Parathyroid adenoma (tissue), 2 donors: ENCODE data around the gene KDM5B.
"Not testable (repeated sequence)": the region's sequence is repeated elsewhere in the genome, so short reads cannot be mapped to it uniquely, and the experiment has no call there.

Experiments used
- H2AFZ ChIP-seq: fragments of 300-600 bp; sonication (generic); one replicate; pipeline ENCODE4 v1.7.0; 2017; ENCODE audit warnings: antibody characterized with exemption, mild to moderate bottlenecking
- H3K27ac ChIP-seq: fragments of 300-600 bp; sonication (generic); one replicate; pipeline ENCODE4 v1.7.0; 2017
- H3K27me3 ChIP-seq: fragments of 300-600 bp; sonication (generic); one replicate; pipeline ENCODE4 v1.7.0; 2017; ENCODE audit warnings: low read length; ENCODE audit not compliant: control insufficient read depth, insufficient read depth
- H3K36me3 ChIP-seq: fragments of 300-600 bp; sonication (generic); one replicate; pipeline ENCODE4 v1.7.0; 2017; ENCODE audit warnings: low read length; ENCODE audit not compliant: control insufficient read depth, insufficient read depth
- H3K4me1 ChIP-seq: fragments of 300-600 bp; sonication (generic); one replicate; pipeline ENCODE4 v1.7.0; 2017; ENCODE audit warnings: control low read depth
- H3K4me2 ChIP-seq: fragments of 300-600 bp; sonication (generic); one replicate; pipeline ENCODE4 v1.7.0; 2017; ENCODE audit warnings: low read length
- H3K4me3 ChIP-seq: fragments of 300-600 bp; sonication (generic); one replicate; pipeline ENCODE4 v1.7.0; 2017; ENCODE audit warnings: low read depth, low read length
- H3K79me2 ChIP-seq: fragments of 300-600 bp; sonication (generic); one replicate; pipeline ENCODE4 v1.7.0; 2017; ENCODE audit warnings: control low read depth
- H3K9ac ChIP-seq: fragments of 300-600 bp; sonication (generic); one replicate; pipeline ENCODE4 v1.7.0; 2017; ENCODE audit warnings: mild to moderate bottlenecking
- H3K9me3 ChIP-seq: fragments of 300-600 bp; sonication (generic); one replicate; pipeline ENCODE4 v1.7.0; 2017; ENCODE audit warnings: low read length; ENCODE audit not compliant: control insufficient read depth
- TF ChIP-seq, protein P1 (sequence below): fragments of 300-600 bp; sonication (generic); IDR thresholded peaks from one replicate; pipeline ENCODE4 v1.7.0; 2017; ENCODE audit warnings: antibody characterized with exemption, mild to moderate bottlenecking
- donor health status: primary hyperparathyroidism.

Gene KDM5B

DNA sequence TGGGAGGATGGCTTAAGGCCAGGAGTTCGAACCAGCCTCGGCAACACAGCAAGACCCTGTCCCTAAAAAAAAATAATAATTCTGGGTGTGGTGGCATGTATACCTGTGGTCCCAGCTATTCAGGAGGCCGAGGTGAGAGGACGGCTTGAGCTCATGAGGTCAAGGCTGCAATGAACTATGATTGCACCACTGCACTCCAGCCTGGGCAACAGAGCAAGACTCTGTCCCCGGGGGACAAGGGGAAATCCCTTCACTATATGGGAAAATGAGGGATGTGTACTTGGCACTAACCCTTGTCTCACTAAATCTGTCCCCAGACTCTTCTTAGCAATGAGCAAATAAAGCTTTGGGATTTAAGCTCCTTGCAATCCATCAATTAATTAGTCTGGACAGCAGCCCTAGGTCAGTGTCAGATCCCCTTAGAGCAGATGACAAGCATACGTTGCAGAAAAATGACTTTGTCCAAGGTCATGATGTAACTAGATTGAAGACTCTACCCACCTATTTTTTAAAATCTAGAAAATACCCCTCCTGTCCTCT, 9.4 kb downstream of the KDM5B start:
- no peak overlapping the region for H3K4me3 ChIP-seq
- no peaks in the 10 kb centered on the region for H3K4me1 ChIP-seq
- H3K36me3 ChIP-seq = no peaks in the 10 kb centered on the region
- H3K9me3 ChIP-seq = no peaks in the 10 kb centered on the region
- no peak overlapping the region for H3K4me2 ChIP-seq
- peaks cover 38% of the 10 kb centered on the region for H3K79me2 ChIP-seq
- H2AFZ ChIP-seq = no peak overlapping the region
- no peak overlapping the region for H3K27ac ChIP-seq
- no peaks in the 10 kb centered on the region for H3K27me3 ChIP-seq
- H3K9ac ChIP-seq = no peak overlapping the region
- TF ChIP-seq, protein P1, sequence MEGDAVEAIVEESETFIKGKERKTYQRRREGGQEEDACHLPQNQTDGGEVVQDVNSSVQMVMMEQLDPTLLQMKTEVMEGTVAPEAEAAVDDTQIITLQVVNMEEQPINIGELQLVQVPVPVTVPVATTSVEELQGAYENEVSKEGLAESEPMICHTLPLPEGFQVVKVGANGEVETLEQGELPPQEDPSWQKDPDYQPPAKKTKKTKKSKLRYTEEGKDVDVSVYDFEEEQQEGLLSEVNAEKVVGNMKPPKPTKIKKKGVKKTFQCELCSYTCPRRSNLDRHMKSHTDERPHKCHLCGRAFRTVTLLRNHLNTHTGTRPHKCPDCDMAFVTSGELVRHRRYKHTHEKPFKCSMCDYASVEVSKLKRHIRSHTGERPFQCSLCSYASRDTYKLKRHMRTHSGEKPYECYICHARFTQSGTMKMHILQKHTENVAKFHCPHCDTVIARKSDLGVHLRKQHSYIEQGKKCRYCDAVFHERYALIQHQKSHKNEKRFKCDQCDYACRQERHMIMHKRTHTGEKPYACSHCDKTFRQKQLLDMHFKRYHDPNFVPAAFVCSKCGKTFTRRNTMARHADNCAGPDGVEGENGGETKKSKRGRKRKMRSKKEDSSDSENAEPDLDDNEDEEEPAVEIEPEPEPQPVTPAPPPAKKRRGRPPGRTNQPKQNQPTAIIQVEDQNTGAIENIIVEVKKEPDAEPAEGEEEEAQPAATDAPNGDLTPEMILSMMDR = no peak

GRCh38 chr1:202798260-202798659, 10.0 kb downstream of the KDM5B start:
- no peak overlapping the region for H3K4me3 ChIP-seq
- TF ChIP-seq, protein P1 = no peak
- no peaks in the 10 kb centered on the region for H3K36me3 ChIP-seq
- no peaks in the 10 kb centered on the region for H3K9me3 ChIP-seq
- no peaks in the 10 kb centered on the region for H3K4me1 ChIP-seq
- no peaks in the 10 kb centered on the region for H3K27me3 ChIP-seq
- no peak overlapping the region for H2AFZ ChIP-seq
- H3K79me2 ChIP-seq = peaks cover 36% of the 10 kb centered on the region
- no peak overlapping the region for H3K4me2 ChIP-seq
- H3K9ac ChIP-seq = no peak overlapping the region
- no peak overlapping the region for H3K27ac ChIP-seq

- Histone ChIP-seq H3K9ac (no peak overlapping the region), H3K79me2 (peaks cover 28% of the 10 kb centered on the region), H3K36me3 (no peaks in the 10 kb centered on the region), H3K27me3 (no peaks in the 10 kb centered on the region), H3K4me1 (no peaks in the 10 kb centered on the region), H3K4me2 (no peak overlapping the region), H3K27ac (no peak overlapping the region), H3K4me3 (no peak overlapping the region), H3K9me3 (no peaks in the 10 kb centered on the region), H2AFZ (no peak overlapping the region)
- TF ChIP-seq, protein P1 = no peak
Observed at GRCh38 chr1:202796670-202797069, 11.6 kb downstream of the KDM5B start.

- H3K4me2 ChIP-seq, H3K27ac ChIP-seq, H3K27me3 ChIP-seq, H3K36me3 ChIP-seq, H3K9me3 ChIP-seq, H3K4me3 ChIP-seq, H3K4me1 ChIP-seq, H2AFZ ChIP-seq, H3K9ac ChIP-seq: not testable (repeated sequence)
- H3K79me2 ChIP-seq = peaks cover 18% of the 10 kb centered on the region
Observed at GRCh38 chr1:202794931-202795330, 13.3 kb downstream of the KDM5B start.

- TF ChIP-seq, protein P1 = no peak
- peaks cover 18% of the 10 kb centered on the region for H3K79me2 ChIP-seq
- H3K27ac ChIP-seq = no peak overlapping the region
- H3K4me3 ChIP-seq = no peak overlapping the region
- no peaks in the 10 kb centered on the region for H3K36me3 ChIP-seq
- H2AFZ ChIP-seq = no peak overlapping the region
- no peaks in the 10 kb centered on the region for H3K27me3 ChIP-seq
- H3K9me3 ChIP-seq = no peaks in the 10 kb centered on the region
- no peak overlapping the region for H3K9ac ChIP-seq
- no peaks in the 10 kb centered on the region for H3K4me1 ChIP-seq
- no peak overlapping the region for H3K4me2 ChIP-seq
Observed at GRCh38 chr1:202794051-202794740, 14.0 kb downstream of the KDM5B start.
